GM18508 (cell line): ENCODE measurements around the gene PODNL1.
"Not testable (repeated sequence)": the region's sequence is repeated elsewhere in the genome, so short reads cannot be mapped to it uniquely, and the experiment has no call there.

Source experiments
- ATAC-seq: cut with Tn5 transposase; IDR thresholded peaks from one replicate; pipeline ENCODE4 v1.9.1; 2021; ENCODE audit warnings: moderate number of reproducible peaks; ENCODE audit not compliant: insufficient read depth, unreplicated experiment

Gene PODNL1

GRCh38 chr19:13974073-13974472 lies 35.9 kb upstream of the PODNL1 start:
- ATAC-seq: no peak

- not testable (repeated sequence) for ATAC-seq
Observed at GRCh38 chr19:13973479-13973878, 35.3 kb upstream of the PODNL1 start.

- ATAC-seq: no peak
Observed at GRCh38 chr19:13972368-13973155, 34.3 kb upstream of the PODNL1 start.

- not testable (repeated sequence) for ATAC-seq
Observed at GRCh38 chr19:13971868-13972267, 33.7 kb upstream of the PODNL1 start.

GRCh38 chr19:13969897-13970296 lies 31.7 kb upstream of the PODNL1 start:
- ATAC-seq: no peak

GRCh38 chr19:13968999-13969398 lies 30.8 kb upstream of the PODNL1 start:
- no peak for ATAC-seq

- ATAC-seq: no peak
Observed at GRCh38 chr19:13968383-13968935, 30.2 kb upstream of the PODNL1 start.

GRCh38 chr19:13967206-13967605 lies 29.0 kb upstream of the PODNL1 start:
- ATAC-seq: not testable (repeated sequence)

GRCh38 chr19:13966684-13967128 lies 28.5 kb upstream of the PODNL1 start:
- no peak for ATAC-seq

- no peak for ATAC-seq
Observed at GRCh38 chr19:13965926-13966683, 27.9 kb upstream of the PODNL1 start.

GRCh38 chr19:13965377-13965896 lies 27.2 kb upstream of the PODNL1 start:
- ATAC-seq: no peak

GRCh38 chr19:13964776-13965175 lies 26.6 kb upstream of the PODNL1 start:
- no peak for ATAC-seq

- ATAC-seq: no peak
Observed at GRCh38 chr19:13963603-13964105, 25.4 kb upstream of the PODNL1 start.

GRCh38 chr19:13962699-13963602 lies 24.7 kb upstream of the PODNL1 start:
- no peak for ATAC-seq

- no peak for ATAC-seq
Observed at GRCh38 chr19:13961826-13962698, 23.8 kb upstream of the PODNL1 start.

- no peak for ATAC-seq
Observed at GRCh38 chr19:13960863-13961784, 22.9 kb upstream of the PODNL1 start.

GRCh38 chr19:13959962-13960862 lies 22.0 kb upstream of the PODNL1 start:
- no peak for ATAC-seq
